Gastrocnemius medialis (tissue), 4 donors: ENCODE results near the gene STPG1. TPM values are rescaled to one million over a fixed set of nuclear protein-coding genes. Genes with fewer than 3 reads are reported as not detected.

Experiments used
- ATAC-seq, 2 donors: fragments of 150-250 bp; one replicate each; pipeline ENCODE4 v1.9.1; 2016
- DNase-seq, 2 donors: peaks; one replicate each; pipeline ENCODE4 v3.0.0-alpha.2; 2019
- H3K27ac ChIP-seq, 4 donors: fragments of 200-600 bp; sonication (generic); 1 replicate in 1 of 4; 2 replicates in 3 of 4; pipeline ENCODE4 v1.5.1; 2016 to 2018; ENCODE audit warnings: mild to moderate bottlenecking in 2 of 4, moderate library complexity in 1 of 4
- H3K27me3 ChIP-seq, 3 donors: fragments of 200-600 bp; sonication (generic) in 2 of 3; 1 replicate in 1 of 3; 2 replicates in 2 of 3; pipeline versions ENCODE4 v1.5.1 to v1.6.0; 2016 to 2019; ENCODE audit warnings: mild to moderate bottlenecking in 1 of 3, moderate library complexity in 1 of 3
- H3K36me3 ChIP-seq, 2 donors: fragments of 200-600 bp; sonication (generic) in 1 of 2; one replicate each; pipeline ENCODE4 v1.5.1; 2017 to 2018
- H3K4me1 ChIP-seq, 2 donors: fragments of 200-600 bp; sonication (generic) in 1 of 2; one replicate each; pipeline ENCODE4 v1.5.1; 2016 to 2017; ENCODE audit warnings: mild to moderate bottlenecking in 2 of 2
- H3K4me3 ChIP-seq, 4 donors: fragments of 200-600 bp; sonication (generic) in 3 of 4; 1 replicate in 1 of 4; 2 replicates in 3 of 4; pipeline ENCODE4 v1.5.1; 2016 to 2019; ENCODE audit warnings: mild to moderate bottlenecking in 2 of 4
- H3K9me3 ChIP-seq, 3 donors: fragments of 200-600 bp; sonication (generic) in 2 of 3; 1 replicate in 1 of 3; 2 replicates in 2 of 3; pipeline ENCODE4 v1.5.1; 2016 to 2019
- POLR2A ChIP-seq, 2 donors: fragments of 450-650 bp; IDR thresholded peaks; one replicate each; pipeline ENCODE4 v1.6.1; 2017; ENCODE audit warnings: antibody characterized with exemption in 2 of 2, mild to moderate bottlenecking in 2 of 2, moderate library complexity in 2 of 2
- in situ Hi-C, 4 donors: fragments of 200-750 bp; cut with MboI; loops; one replicate each; pipeline versions ENCODE4 v1.15.0 to v1.8.0; 2017; ENCODE audit warnings: low sequenced_read_pairs in 4 of 4
- intact Hi-C: fragments of 100-400 bp; cut with DNase I; formaldehyde crosslinking; loops from one replicate; pipeline ENCODE4 v1.15.1; 2023; ENCODE audit warnings: low total_unique reads
- total RNA-seq, 4 donors: library from RNA; depleted of rRNA; stranded (reverse); fragments of >200 nt; gene quantifications; one replicate each; pipeline versions ENCODE4 v1.1.0 to v1.2.3, GENCODE V29; 2016
- TF ChIP-seq, protein P1 (sequence below), 5 experiments: fragments of 450-650 bp in 3 of 5; fragments of 200-600 bp in 2 of 5; sonication (generic) in 2 of 5; IDR thresholded peaks in 4 of 5; conservative IDR thresholded peaks in 1 of 5; 1 replicate in 4 of 5; 2 replicates in 1 of 5; pipeline ENCODE4 v1.5.1; 2016 to 2019; ENCODE audit warnings: antibody characterized with exemption in 5 of 5, mild to moderate bottlenecking in 3 of 5, moderate library complexity in 3 of 5

Gene STPG1
- total RNA-seq, 4 donors from 2014 or later: 0.39 to 2.1 (median 0.52) TPM

DNA sequence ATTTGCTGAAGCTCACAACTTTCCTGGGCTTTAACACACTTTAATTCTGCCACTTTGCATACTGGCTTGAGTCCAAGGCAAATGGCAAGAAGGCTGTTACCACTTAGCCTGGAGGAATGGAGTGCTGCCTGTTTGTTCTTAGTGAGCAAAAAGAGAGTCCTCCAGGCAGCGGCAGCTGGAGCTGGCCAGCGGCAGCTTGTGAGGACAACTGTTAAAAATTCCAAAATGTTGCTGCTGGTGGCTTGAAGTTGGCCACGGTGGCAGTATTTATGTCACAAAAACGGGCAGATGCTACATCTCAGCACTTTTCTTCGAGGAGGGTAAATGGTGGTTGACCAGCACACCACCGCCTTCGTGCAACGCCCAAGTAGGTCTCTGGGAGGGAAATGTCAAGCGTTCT lies 27.3 kb downstream of the STPG1 start:
- Histone ChIP-seq H3K4me3 (no peak overlapping the region), H3K27ac (no peak overlapping the region), H3K9me3 (no peaks in the 10 kb centered on the region), H3K36me3 (no peaks in the 10 kb centered on the region), H3K27me3 (no peaks in the 10 kb centered on the region), H3K4me1 (peaks cover 5% of the 10 kb centered on the region in 2 donors)
- ATAC-seq (no peak), DNase-seq (no peak)
- no peak for TF ChIP-seq POLR2A (IDR thresholded peaks at IDR 0.05)
- TF ChIP-seq, protein P1, sequence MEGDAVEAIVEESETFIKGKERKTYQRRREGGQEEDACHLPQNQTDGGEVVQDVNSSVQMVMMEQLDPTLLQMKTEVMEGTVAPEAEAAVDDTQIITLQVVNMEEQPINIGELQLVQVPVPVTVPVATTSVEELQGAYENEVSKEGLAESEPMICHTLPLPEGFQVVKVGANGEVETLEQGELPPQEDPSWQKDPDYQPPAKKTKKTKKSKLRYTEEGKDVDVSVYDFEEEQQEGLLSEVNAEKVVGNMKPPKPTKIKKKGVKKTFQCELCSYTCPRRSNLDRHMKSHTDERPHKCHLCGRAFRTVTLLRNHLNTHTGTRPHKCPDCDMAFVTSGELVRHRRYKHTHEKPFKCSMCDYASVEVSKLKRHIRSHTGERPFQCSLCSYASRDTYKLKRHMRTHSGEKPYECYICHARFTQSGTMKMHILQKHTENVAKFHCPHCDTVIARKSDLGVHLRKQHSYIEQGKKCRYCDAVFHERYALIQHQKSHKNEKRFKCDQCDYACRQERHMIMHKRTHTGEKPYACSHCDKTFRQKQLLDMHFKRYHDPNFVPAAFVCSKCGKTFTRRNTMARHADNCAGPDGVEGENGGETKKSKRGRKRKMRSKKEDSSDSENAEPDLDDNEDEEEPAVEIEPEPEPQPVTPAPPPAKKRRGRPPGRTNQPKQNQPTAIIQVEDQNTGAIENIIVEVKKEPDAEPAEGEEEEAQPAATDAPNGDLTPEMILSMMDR (IDR thresholded peaks at IDR 0.05 in 4 of 5, conservative IDR thresholded peaks at IDR 0.05 in 1 of 5): no peak
- intact Hi-C loops (no loop called here), in situ Hi-C loops (loop anchor here in 1 of 4 donors (25.0 kb wide), 1 partner anchor 324 kb away; no protein-coding TSS in a partner anchor)

DNA sequence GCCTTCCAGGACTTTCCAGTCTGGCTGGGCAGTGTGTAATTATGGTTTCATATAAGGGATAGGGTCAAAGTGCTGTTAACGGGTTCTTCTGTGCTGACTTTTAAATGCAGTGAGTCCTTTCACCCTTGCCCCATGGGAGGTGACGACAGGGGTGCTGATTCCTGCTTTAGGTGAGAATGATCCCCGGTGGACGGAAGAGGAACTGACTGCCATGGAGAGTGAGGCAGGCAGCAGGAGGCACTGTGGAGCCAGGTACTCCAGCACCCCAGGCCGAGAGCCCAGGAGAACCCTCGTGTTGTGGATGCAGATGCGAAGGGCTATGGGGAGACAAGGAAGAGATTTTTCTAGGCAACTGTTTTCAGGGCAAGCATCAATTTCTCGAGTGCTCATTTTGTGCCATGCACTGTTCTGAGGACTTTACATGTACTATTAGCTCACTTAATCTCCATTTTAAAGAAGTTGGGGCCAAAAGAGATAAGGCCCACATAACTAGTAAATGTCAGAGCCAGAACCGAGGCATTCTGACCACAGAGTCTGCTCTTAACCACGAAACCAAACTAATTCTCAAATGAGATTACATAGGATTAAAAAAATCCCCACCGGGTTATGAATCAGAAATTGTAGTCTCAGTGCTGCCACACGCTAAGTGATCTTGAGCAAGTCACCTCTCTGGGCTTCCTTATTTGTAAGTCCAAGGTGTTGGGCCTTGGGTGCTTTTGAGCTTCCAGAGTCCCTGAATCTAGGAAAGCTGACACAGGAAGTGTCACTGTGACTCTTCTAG lies 28.2 kb downstream of the STPG1 start:
- H3K9me3 ChIP-seq: no peaks in the 10 kb centered on the region
- no peak overlapping the region for H3K27ac ChIP-seq
- no peaks in the 10 kb centered on the region for H3K36me3 ChIP-seq
- in situ Hi-C loops (loop anchor here in 1 of 4 donors (25.0 kb wide), 1 partner anchor 323 kb away; no protein-coding TSS in a partner anchor), intact Hi-C loops (no loop called here)
- no peaks in the 10 kb centered on the region for H3K4me1 ChIP-seq
- no peak for ATAC-seq
- H3K27me3 ChIP-seq: no peaks in the 10 kb centered on the region
- no peak overlapping the region for H3K4me3 ChIP-seq
- no peak for DNase-seq
- no peak for TF ChIP-seq POLR2A (IDR thresholded peaks at IDR 0.05)

GRCh38 chr1:24384251-24385090 lies 29.1 kb downstream of the STPG1 start:
- Histone ChIP-seq H3K27ac (no peak overlapping the region), H3K9me3 (no peaks in the 10 kb centered on the region), H3K4me1 (no peaks in the 10 kb centered on the region), H3K27me3 (no peaks in the 10 kb centered on the region), H3K4me3 (no peak overlapping the region), H3K36me3 (no peaks in the 10 kb centered on the region)
- intact Hi-C loops: no loop called here
- no peak for DNase-seq
- TF ChIP-seq, protein P1 (IDR thresholded peaks at IDR 0.05 in 4 of 5, conservative IDR thresholded peaks at IDR 0.05 in 1 of 5): no peak
- no peak for TF ChIP-seq POLR2A (IDR thresholded peaks at IDR 0.05)
- ATAC-seq: no peak
- in situ Hi-C loops: loop anchor here in 1 of 4 donors (25.0 kb wide), 1 partner anchor 322 kb away; no protein-coding TSS in a partner anchor

DNA sequence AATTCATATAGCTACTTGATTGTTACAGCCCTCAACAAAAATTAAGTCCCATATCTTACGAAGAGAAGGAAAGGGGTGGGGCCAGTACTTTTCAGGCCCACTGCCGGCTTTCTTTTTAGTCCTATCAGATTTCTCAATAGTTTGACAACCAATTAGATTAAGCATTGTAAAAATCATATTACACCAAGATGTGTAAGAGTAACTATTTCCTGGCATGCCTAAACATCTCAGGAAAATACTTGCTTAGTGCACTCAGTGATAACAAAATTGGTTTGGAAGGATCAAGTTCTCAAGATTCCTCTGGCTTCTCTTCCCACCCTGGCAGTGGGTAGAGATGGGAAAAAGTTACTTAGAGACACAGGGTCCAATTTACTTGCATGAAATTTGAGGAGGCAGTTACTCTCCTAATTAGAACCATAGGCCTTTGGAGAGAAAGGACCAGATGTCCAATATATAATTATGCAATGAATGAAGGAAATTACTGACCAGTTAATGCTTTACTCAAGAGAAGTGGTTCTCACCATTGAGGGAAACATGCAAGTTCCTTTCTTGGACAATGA lies 30.1 kb downstream of the STPG1 start:
- intact Hi-C loops: no loop called here
- Histone ChIP-seq H3K9me3 (no peaks in the 10 kb centered on the region), H3K4me3 (no peak overlapping the region), H3K4me1 (no peaks in the 10 kb centered on the region), H3K36me3 (no peaks in the 10 kb centered on the region), H3K27ac (no peak overlapping the region), H3K27me3 (no peaks in the 10 kb centered on the region)
- ATAC-seq (no peak), DNase-seq (no peak)
- in situ Hi-C loops: loop anchor here in 1 of 4 donors (25.0 kb wide), 1 partner anchor 321 kb away; no protein-coding TSS in a partner anchor
- TF ChIP-seq POLR2A (IDR thresholded peaks at IDR 0.05): no peak
- TF ChIP-seq, protein P1 (IDR thresholded peaks at IDR 0.05 in 4 of 5, conservative IDR thresholded peaks at IDR 0.05 in 1 of 5): no peak
